Endothelial cell of umbilical vein (primary cell): ENCODE results near the gene TMEM214. TPM values are rescaled to one million over a fixed set of nuclear protein-coding genes. Genes with fewer than 3 reads are reported as not detected.

Experiments used
- BruUV-seq: library from RNA; stranded (reverse); fragments of 400-500 nt; replicated peaks from 2 replicates; lab custom pipeline; 2021; lab: Mats Ljungman, UMichigan
- CTCF ChIA-PET: fragments of 300-600, 350-600 bp; sonication (Branson Sonifier 250); formaldehyde crosslinking; loops from one replicate; lab custom pipeline; 2021; ENCODE audit warnings: antibody characterized with exemption, inconsistent platforms; lab: Charles Lee
- POLR2A ChIA-PET: fragments of 300-600, 350-600 bp; sonication (Branson Sonifier 250); formaldehyde crosslinking; loops from one replicate; lab custom pipeline; 2021; ENCODE audit warnings: antibody characterized with exemption, inconsistent platforms; lab: Charles Lee
- DNase-seq: peaks from one replicate; pipeline ENCODE4 v3.0.0-alpha.2; 2011; ENCODE audit warnings: low read depth, low spot score
- FAIRE-seq: peaks from 2 replicates; lab custom pipeline; 2011; peaks lifted over from hg19 to GRCh38; lab: Jason Lieb, UNC
- H2AFZ ChIP-seq: 2 replicates; pipeline ENCODE4 v1.6.0; 2012; ENCODE audit warnings: low read depth, low read length, control low read depth, inconsistent platforms
- H3K27ac ChIP-seq: 2 replicates; pipeline ENCODE4 v1.5.1; 2011; ENCODE audit warnings: low read depth, mild to moderate bottlenecking, control low read depth, low read length, moderate library complexity; ENCODE audit not compliant: insufficient read depth
- H3K27me3 ChIP-seq, 2 experiments: 2 replicates each; pipeline versions ENCODE4 v1.6.0 to v1.6.1; 2011; ENCODE audit warnings: low read length in 2 of 2, mixed read lengths in 1 of 2; ENCODE audit not compliant: control insufficient read depth in 2 of 2, insufficient read depth in 2 of 2
- H3K36me3 ChIP-seq, 2 experiments: 2 replicates in 1 of 2; 3 replicates in 1 of 2; pipeline ENCODE4 v1.5.1; 2011; ENCODE audit warnings: low read length in 2 of 2, mild to moderate bottlenecking in 1 of 2, moderate library complexity in 1 of 2; ENCODE audit not compliant: control insufficient read depth in 2 of 2, insufficient read depth in 2 of 2; ENCODE audit errors: extremely low read depth in 1 of 2
- H3K4me1 ChIP-seq: 3 replicates; pipeline ENCODE4 v1.5.1; 2011; ENCODE audit warnings: mild to moderate bottlenecking, low read length; ENCODE audit not compliant: control insufficient read depth, insufficient read depth; ENCODE audit errors: extremely low read depth
- H3K4me2 ChIP-seq: 2 replicates; pipeline ENCODE4 v1.6.1; 2011; ENCODE audit warnings: low read length, control low read depth, mixed read lengths; ENCODE audit not compliant: insufficient read depth
- H3K4me3 ChIP-seq, 3 experiments: fragments of 200-600 bp in 1 of 3; sonication (generic), shearing (Covaris generic) in 1 of 3; replicated peaks in 1 of 3; 2 replicates each; pipeline ENCODE4 v1.5.1; 2011 to 2016; ENCODE audit warnings: control low read depth in 3 of 3, low read length in 3 of 3, mild to moderate bottlenecking in 2 of 3, inconsistent platforms in 1 of 3, low read depth in 1 of 3, moderate library complexity in 1 of 3; ENCODE audit not compliant: insufficient read depth in 1 of 3
- H3K79me2 ChIP-seq: 2 replicates; pipeline ENCODE4 v1.6.0; 2012; ENCODE audit warnings: low read length, inconsistent platforms; ENCODE audit not compliant: control insufficient read depth, insufficient read depth
- H3K9ac ChIP-seq: replicated peaks from 2 replicates; pipeline ENCODE3; 2011; ENCODE audit warnings: low read length, control low read depth; ENCODE audit not compliant: insufficient read depth; ENCODE audit errors: extremely low read depth
- H3K9me1 ChIP-seq: replicated peaks from 3 replicates; pipeline ENCODE4 v1.6.0; 2011; ENCODE audit warnings: mild to moderate bottlenecking, low read length; ENCODE audit not compliant: control insufficient read depth, insufficient read depth; ENCODE audit errors: extremely low read depth
- H3K9me3 ChIP-seq: replicated peaks from 2 replicates; pipeline ENCODE4 v1.5.1; 2012; ENCODE audit warnings: low read length, inconsistent platforms; ENCODE audit not compliant: control insufficient read depth, insufficient read depth
- H4K20me1 ChIP-seq: replicated peaks from 2 replicates; pipeline ENCODE3; 2011; ENCODE audit warnings: mild to moderate bottlenecking, low read length; ENCODE audit not compliant: control insufficient read depth, insufficient read depth; ENCODE audit errors: extremely low read depth
- CTCF ChIP-seq, 2 donors: IDR thresholded peaks; 1 replicate in 1 of 2; 2 replicates in 1 of 2; pipeline ENCODE4 v1.5.1; 2011; ENCODE audit warnings: low read length in 2 of 2, mild to moderate bottlenecking in 2 of 2, moderate library complexity in 2 of 2, control low read depth in 1 of 2, inconsistent platforms in 1 of 2, low read depth in 1 of 2; ENCODE audit not compliant: insufficient read depth in 1 of 2; ENCODE audit errors: extremely low read depth in 1 of 2
- EZH2 ChIP-seq: IDR thresholded peaks from 2 replicates; pipeline ENCODE4 v1.6.1; 2012; ENCODE audit warnings: borderline replicate concordance, low read depth, mild to moderate bottlenecking, moderate library complexity, low read length, inconsistent platforms; ENCODE audit not compliant: severe bottlenecking
- FOS ChIP-seq: IDR thresholded peaks from 2 replicates; pipeline ENCODE4 v1.6.1; 2011; ENCODE audit warnings: mild to moderate bottlenecking, low read length, moderate library complexity, borderline replicate concordance; ENCODE audit not compliant: insufficient read depth
- GATA2 ChIP-seq: IDR thresholded peaks from 2 replicates; pipeline ENCODE4 v1.7.0; 2011; ENCODE audit warnings: low read depth, mild to moderate bottlenecking, moderate library complexity, mixed read lengths, low read length; ENCODE audit not compliant: insufficient read length, insufficient read depth
- JUN ChIP-seq: IDR thresholded peaks from 2 replicates; pipeline ENCODE4 v1.6.1; 2011; ENCODE audit warnings: borderline replicate concordance, low read depth; ENCODE audit not compliant: insufficient read length, insufficient read depth
- MAX ChIP-seq: IDR thresholded peaks from 2 replicates; pipeline ENCODE4 v1.6.1; 2011; ENCODE audit not compliant: insufficient read depth, insufficient read length
- MYC ChIP-seq: IDR thresholded peaks from one replicate; pipeline ENCODE4 v1.6.1; 2011; ENCODE audit warnings: mild to moderate bottlenecking, low read depth, low read length
- POLR2A ChIP-seq: IDR thresholded peaks from 2 replicates; pipeline ENCODE4 v1.6.1; 2012; ENCODE audit warnings: low read depth, mild to moderate bottlenecking, control low read depth, low read length
- POLR2AphosphoS5 ChIP-seq: IDR thresholded peaks from 2 replicates; pipeline ENCODE4 v1.6.1; 2012; ENCODE audit warnings: low read depth, mild to moderate bottlenecking, control low read depth, low read length, moderate library complexity; ENCODE audit not compliant: insufficient read depth
- dilution Hi-C: fragments of 300-500 bp; cut with MboI; formaldehyde crosslinking; loops from one replicate; pipeline ENCODE4 v1.15.0; 2019; ENCODE audit warnings: low sequenced_read_pairs; ENCODE audit not compliant: extremely low pct_ligation_motif_present
- intact Hi-C: fragments of 100-400 bp; cut with micrococcal nuclease; formaldehyde crosslinking; loops from one replicate; pipeline ENCODE4 v1.10.0; 2022
- polyA plus RNA-seq, 4 experiments: library from polyadenylated mRNA; depleted of rRNA in 3 of 4; stranded (reverse) in 3 of 4; unstranded in 1 of 4; fragments of >200 nt; gene quantifications; 2 replicates each; pipeline versions ENCODE4 v1.2.1 to v1.2.3, GENCODE V29; 2011 to 2012; ENCODE audit warnings: missing spikeins in 1 of 4
- total RNA-seq: library from RNA; stranded (reverse); gene quantifications from 2 replicates; pipeline ENCODE4 v1.2.3, GENCODE V29; 2021

Gene TMEM214
- total and polyA plus RNA-seq, 2 donors (not counting 3 experiments of a cell fraction or from before 2014, with no cell fraction given): 109 to 163 TPM

GRCh38 chr2:27040282-27040681, 7.5 kb downstream of the TMEM214 start:
- H4K20me1 ChIP-seq: no peaks in the 10 kb centered on the region
- FAIRE-seq (no peak), DNase-seq (no peak)
- intact Hi-C loops (no loop called here), dilution Hi-C loops (no loop called here)
- H3K27me3 ChIP-seq: no peaks in the 10 kb centered on the region
- ChIA-PET POLR2A (no interaction called here), CTCF (interaction anchor here (0.9 to 1.1 kb wide), 2 partner anchors 79 to 194 kb away, joined by 3 read pairs; no protein-coding TSS in a partner anchor)
- no peak overlapping the region for H3K9ac ChIP-seq
- H3K27ac ChIP-seq: no peak overlapping the region
- no peaks in the 10 kb centered on the region for H3K9me3 ChIP-seq
- H3K4me3 ChIP-seq: no peak overlapping the region
- H2AFZ ChIP-seq: no peak overlapping the region
- H3K9me1 ChIP-seq: no peaks in the 10 kb centered on the region
- no peaks in the 10 kb centered on the region for H3K4me1 ChIP-seq
- no peak overlapping the region for H3K4me2 ChIP-seq
- no TSS peak for BruUV-seq
- H3K36me3 ChIP-seq: peaks cover 32 to 63% of the 10 kb centered on the region in 2 experiments
- TF ChIP-seq POLR2A: no peak
- no peak for TF ChIP-seq CTCF (IDR thresholded peaks at IDR 0.05; ENCODE audit: extremely low read depth in 1 of 2, insufficient read depth in 1 of 2, low read depth in 1 of 2, low read length in 2 of 2)
- no peak for TF ChIP-seq EZH2
- no peak for TF ChIP-seq POLR2AphosphoS5
- no peak for TF ChIP-seq MAX
- no peak for TF ChIP-seq GATA2
- no peak for TF ChIP-seq FOS
- TF ChIP-seq MYC: no peak
- TF ChIP-seq JUN: no peak
- H3K79me2 ChIP-seq: peaks cover under 1% of the 10 kb centered on the region
